Measurements from ENCODE around the gene SLFN11. TPM values are rescaled to one million over a fixed set of nuclear protein-coding genes. Genes with fewer than 3 reads are reported as not detected.

The SLFN11 gene
- total RNA-seq, 1 experiment from 2014 or later, result 0.90 TPM

- Histone ChIP-seq H3K56ac (ENCODE audit: insufficient read length, low read depth, low read length) (no peak overlapping the region), H3K23ac (ENCODE audit: insufficient read length, low read depth, low read length) (no peak overlapping the region), H4K8ac (replicated peaks; ENCODE audit: insufficient read length, low read depth, low read length) (no peak overlapping the region), H3K14ac (ENCODE audit: insufficient read depth, low read length) (no peak overlapping the region), H2BK20ac (ENCODE audit: low read depth, low read length, poor library complexity, severe bottlenecking) (no peak overlapping the region), H4K20me1 (ENCODE audit: control insufficient read depth, insufficient read depth, insufficient read length) (no peaks in the 10 kb centered on the region), H4K91ac (ENCODE audit: insufficient read length, low read depth, low read length) (no peak overlapping the region), H3K4me2 (ENCODE audit: insufficient read depth, insufficient read length, low read length) (no peak overlapping the region), H2AK5ac (ENCODE audit: insufficient read length, low read length) (no peak overlapping the region), H3K27ac (ENCODE audit: insufficient read length, low read depth, low read length) (no peak overlapping the region), H3K4ac (ENCODE audit: low read depth, low read length) (no peak overlapping the region), H3K27me3 (ENCODE audit: insufficient read depth, low read length) (peaks cover 24% of the 10 kb centered on the region), H2BK12ac (ENCODE audit: insufficient read length, low read depth, low read length) (no peak overlapping the region), H3K79me2 (ENCODE audit: insufficient read depth, low read length) (no peaks in the 10 kb centered on the region), H2BK120ac (ENCODE audit: low read depth, low read length, poor library complexity, severe bottlenecking) (no peak overlapping the region), H3K23me2 (ENCODE audit: insufficient read length, low read depth, low read length, poor library complexity, severe bottlenecking) (peaks cover 10% of the 10 kb centered on the region), H2BK5ac (ENCODE audit: insufficient read length, low read length) (no peak overlapping the region), H3K9me3 (ENCODE audit: control insufficient read depth, low read depth, low read length) (no peaks in the 10 kb centered on the region), H3K79me1 (ENCODE audit: insufficient read depth, low read depth, low read length, poor library complexity, severe bottlenecking) (no peaks in the 10 kb centered on the region), H4K5ac (ENCODE audit: insufficient read length, low read depth, low read length) (no peak overlapping the region), H3T11ph (ENCODE audit: low read length) (no peak overlapping the region), H2BK15ac (ENCODE audit: low read depth, low read length) (no peak overlapping the region), H2AFZ (ENCODE audit: low read length) (no peak overlapping the region), H3K18ac (ENCODE audit: insufficient read length, low read depth, low read length) (no peak overlapping the region), H3K4me1 (ENCODE audit: insufficient read depth, low read length) (no peaks in the 10 kb centered on the region), H3K9ac (ENCODE audit: extremely low read depth, insufficient read length, low read length) (no peak overlapping the region)
- peaks cover 4 to 5% of the 10 kb centered on the region in 2 experiments; a peak in 3 of 4 replicates for H3K4me1 Mint-ChIP-seq
- H3K27me3 Mint-ChIP-seq (ENCODE audit: low read depth), result peaks cover 72% of the 10 kb centered on the region
- TF ChIP-seq, protein P1, sequence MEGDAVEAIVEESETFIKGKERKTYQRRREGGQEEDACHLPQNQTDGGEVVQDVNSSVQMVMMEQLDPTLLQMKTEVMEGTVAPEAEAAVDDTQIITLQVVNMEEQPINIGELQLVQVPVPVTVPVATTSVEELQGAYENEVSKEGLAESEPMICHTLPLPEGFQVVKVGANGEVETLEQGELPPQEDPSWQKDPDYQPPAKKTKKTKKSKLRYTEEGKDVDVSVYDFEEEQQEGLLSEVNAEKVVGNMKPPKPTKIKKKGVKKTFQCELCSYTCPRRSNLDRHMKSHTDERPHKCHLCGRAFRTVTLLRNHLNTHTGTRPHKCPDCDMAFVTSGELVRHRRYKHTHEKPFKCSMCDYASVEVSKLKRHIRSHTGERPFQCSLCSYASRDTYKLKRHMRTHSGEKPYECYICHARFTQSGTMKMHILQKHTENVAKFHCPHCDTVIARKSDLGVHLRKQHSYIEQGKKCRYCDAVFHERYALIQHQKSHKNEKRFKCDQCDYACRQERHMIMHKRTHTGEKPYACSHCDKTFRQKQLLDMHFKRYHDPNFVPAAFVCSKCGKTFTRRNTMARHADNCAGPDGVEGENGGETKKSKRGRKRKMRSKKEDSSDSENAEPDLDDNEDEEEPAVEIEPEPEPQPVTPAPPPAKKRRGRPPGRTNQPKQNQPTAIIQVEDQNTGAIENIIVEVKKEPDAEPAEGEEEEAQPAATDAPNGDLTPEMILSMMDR (conservative IDR thresholded peaks at IDR 0.05), result no peak
- DNase-seq, result no peak
- no CpG with 5 or more reads among the region's 3 CpGs for WGBS (ENCODE audit: extremely low coverage, insufficient read length, low lambda C conversion rate)
- H3K4me3 Mint-ChIP-seq, result no peak overlapping the region
- no peak overlapping the region for H3K27ac Mint-ChIP-seq
- peaks cover 14 to 24% of the 10 kb centered on the region in 2 experiments for H3K9me3 Mint-ChIP-seq
- peaks cover 4 to 14% (median 7%) of the 10 kb centered on the region in 3 experiments; a peak in 6 of 7 replicates for H3K36me3 Mint-ChIP-seq (ENCODE audit: insufficient read depth in 1 of 3, low read depth in 3 of 3)
Observed at GRCh38 chr17:35344262-35344661, 29.2 kb downstream of the SLFN11 start.

Measured in H9 (cell line).